Islet precursor cell (in vitro differentiated cells): ENCODE measurements around the gene EPSTI1.

ENCODE experiments used
- DNase-seq: peaks from one replicate; pipeline ENCODE4 v3.0.0-alpha.2; 2018

Gene EPSTI1

GRCh38 chr13:42836930-42837690 lies 154.9 kb downstream of the EPSTI1 start:
- no peak for DNase-seq
